HG03064 (cell line): Measurements from ENCODE around the gene TRMO.

ENCODE experiments used
- ATAC-seq: cut with Tn5 transposase; IDR thresholded peaks from one replicate; pipeline ENCODE4 v1.9.1; 2021; ENCODE audit warnings: low read depth; ENCODE audit not compliant: unreplicated experiment

The TRMO gene

GRCh38 chr9:97864396-97864795 lies 57.9 kb downstream of the TRMO start:
- no peak for ATAC-seq

GRCh38 chr9:97863314-97863713 lies 59.0 kb downstream of the TRMO start:
- ATAC-seq: no peak

GRCh38 chr9:97861148-97861475 lies 61.2 kb downstream of the TRMO start:
- ATAC-seq: no peak

GRCh38 chr9:97860451-97861147 lies 61.7 kb downstream of the TRMO start:
- no peak for ATAC-seq

GRCh38 chr9:97859346-97859745 lies 63.0 kb downstream of the TRMO start:
- no peak for ATAC-seq

- ATAC-seq: no peak
Measured at GRCh38 chr9:97858826-97859225, 63.5 kb downstream of the TRMO start.

- ATAC-seq: no peak
Measured at GRCh38 chr9:97858393-97858713, 63.9 kb downstream of the TRMO start.

GRCh38 chr9:97857606-97858392 lies 64.5 kb downstream of the TRMO start:
- ATAC-seq: no peak

GRCh38 chr9:97856857-97857605 lies 65.3 kb downstream of the TRMO start:
- ATAC-seq: no peak

GRCh38 chr9:97855899-97856298 lies 66.4 kb downstream of the TRMO start:
- no peak for ATAC-seq

GRCh38 chr9:97855486-97855875 lies 66.8 kb downstream of the TRMO start:
- no peak for ATAC-seq

GRCh38 chr9:97854696-97855485 lies 67.4 kb downstream of the TRMO start:
- no peak for ATAC-seq
